Measurements from ENCODE around the gene GRHL1. TPM values are rescaled to one million over a fixed set of nuclear protein-coding genes. Genes with fewer than 3 reads are reported as not detected.

The GRHL1 gene
- total and polyA plus RNA-seq, 2 of the 8 experiments (the other 6 are each of a cell fraction or from before 2014, with no cell fraction given), result 1.3 to 3.6 TPM

DNA sequence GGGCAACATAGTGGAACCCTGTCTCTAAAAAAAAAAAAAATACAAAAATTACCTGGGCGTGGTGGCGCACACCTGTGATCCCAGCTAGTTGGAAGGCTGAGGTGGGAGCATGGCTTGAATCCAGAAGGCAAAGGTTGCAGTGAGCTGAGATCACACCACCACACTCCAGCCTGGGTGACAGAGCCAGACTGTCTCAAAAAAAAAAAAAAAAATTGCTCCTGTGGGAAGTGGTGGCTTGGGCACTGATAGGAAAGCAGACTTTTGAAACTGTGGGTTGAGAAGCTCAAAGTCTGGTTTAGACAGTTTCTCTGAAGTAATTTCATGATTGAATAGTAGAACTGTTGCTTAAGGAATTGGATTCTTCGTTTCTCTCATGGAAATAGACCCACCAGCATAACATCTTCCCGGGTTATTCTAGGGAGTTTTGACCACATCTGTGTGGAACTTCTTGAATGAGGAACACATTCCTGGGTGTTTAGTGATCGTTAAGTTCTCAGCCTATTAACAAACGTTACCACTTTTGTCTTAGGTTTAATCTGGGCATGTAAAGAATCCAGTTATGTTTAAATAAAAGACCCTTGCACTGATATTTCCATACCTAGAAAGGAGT is 33.5 kb downstream of the GRHL1 start:
- Histone ChIP-seq H3K14ac (ENCODE audit: insufficient read length) (no peak overlapping the region), H3K4me1 (replicated peaks in 1 of 4; ENCODE audit: control insufficient read depth in 3 of 4, insufficient read depth in 4 of 4, low read length in 3 of 4) (no peaks in the 10 kb centered on the region), H3K79me2 (ENCODE audit: control insufficient read depth in 1 of 2, insufficient read depth in 2 of 2, low read length in 2 of 2) (no peaks in the 10 kb centered on the region), H3K18ac (ENCODE audit: extremely low read depth, low read length) (no peak overlapping the region), H3K56ac (replicated peaks; ENCODE audit: insufficient read length, low read depth, low read length) (no peak overlapping the region), H3K27ac (ENCODE audit: low read depth, low read length) (no peak overlapping the region), H4K91ac (replicated peaks; ENCODE audit: insufficient read length, low read length) (no peak overlapping the region), H3K23ac (ENCODE audit: insufficient read length) (no peak overlapping the region), H4K5ac (ENCODE audit: insufficient read length, low read depth, low read length) (no peak overlapping the region), H3K79me1 (ENCODE audit: low read depth, low read length) (no peaks in the 10 kb centered on the region), H3K4ac (replicated peaks; ENCODE audit: insufficient read length, low read depth, low read length) (no peak overlapping the region), H2BK20ac (ENCODE audit: low read length) (no peak overlapping the region), H3K4me2 (ENCODE audit: insufficient read depth in 1 of 2, low read depth in 2 of 2, low read length in 2 of 2) (no peak overlapping the region), H2BK15ac (ENCODE audit: low read length) (no peak overlapping the region), H2AK5ac (ENCODE audit: low read depth, low read length) (no peak overlapping the region), H3K9me3 (ENCODE audit: insufficient read depth in 2 of 2, low read depth in 1 of 2, low read length in 1 of 2) (no peaks in the 10 kb centered on the region), H3K4me3 (ENCODE audit: extremely low read depth in 1 of 4, insufficient read depth in 2 of 4, low read depth in 3 of 4, low read length in 4 of 4) (no peak overlapping the region), H4K20me1 (replicated peaks in 1 of 2; ENCODE audit: control insufficient read depth in 1 of 2, insufficient read depth in 2 of 2, low read length in 2 of 2) (no peaks in the 10 kb centered on the region), H3K27me3 (replicated peaks in 1 of 4; ENCODE audit: control insufficient read depth in 3 of 4, extremely low read depth in 1 of 4, insufficient read depth in 3 of 4, low read length in 3 of 4) (no peaks in the 10 kb centered on the region; a peak in 1 of 7 replicates), H4K8ac (ENCODE audit: extremely low read depth, insufficient read depth, low read length) (no peak overlapping the region), H3K36me3 (ENCODE audit: control insufficient read depth in 2 of 4, insufficient read depth in 4 of 4, low read length in 3 of 4) (no peaks in the 10 kb centered on the region), H2BK12ac (ENCODE audit: low read depth, low read length) (no peak overlapping the region), H2AFZ (ENCODE audit: low read length) (no peak overlapping the region), H3K9ac (replicated peaks in 1 of 4; ENCODE audit: extremely low read depth in 1 of 4, low read depth in 3 of 4, low read length in 3 of 4) (no peak overlapping the region), H3K23me2 (ENCODE audit: low read depth, low read length) (no peaks in the 10 kb centered on the region), H2BK120ac (replicated peaks; ENCODE audit: low read depth, low read length) (no peak overlapping the region), H2BK5ac (ENCODE audit: low read depth, low read length) (no peak overlapping the region)
- TF ChIP-seq CHD2 (IDR thresholded peaks at IDR 0.05; ENCODE audit: low read length) (no peak), CBX8 (IDR thresholded peaks at IDR 0.05; ENCODE audit: borderline replicate concordance, low read depth, low read length) (no peak), HDAC6 (IDR thresholded peaks at IDR 0.05; ENCODE audit: low read depth, low read length) (no peak), RNF2 (IDR thresholded peaks at IDR 0.05; ENCODE audit: borderline replicate concordance, low read depth, low read length, missing control alignments, poor library complexity, severe bottlenecking) (no peak), RFX5 (IDR thresholded peaks at IDR 0.05; ENCODE audit: borderline replicate concordance, low read depth, low read length) (no peak), CBX5 (IDR thresholded peaks at IDR 0.05; ENCODE audit: low read depth, low read length) (no peak), KDM1A (IDR thresholded peaks at IDR 0.05; ENCODE audit: borderline replicate concordance, low read length) (no peak), BCL11A (IDR thresholded peaks at IDR 0.05; ENCODE audit: low read depth in 2 of 2, low read length in 2 of 2) (no peak)
- TF ChIP-seq, protein P1, sequence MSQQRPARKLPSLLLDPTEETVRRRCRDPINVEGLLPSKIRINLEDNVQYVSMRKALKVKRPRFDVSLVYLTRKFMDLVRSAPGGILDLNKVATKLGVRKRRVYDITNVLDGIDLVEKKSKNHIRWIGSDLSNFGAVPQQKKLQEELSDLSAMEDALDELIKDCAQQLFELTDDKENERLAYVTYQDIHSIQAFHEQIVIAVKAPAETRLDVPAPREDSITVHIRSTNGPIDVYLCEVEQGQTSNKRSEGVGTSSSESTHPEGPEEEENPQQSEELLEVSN (IDR thresholded peaks at IDR 0.05), result no peak
- CTCF ChIA-PET (ENCODE audit: partially characterized antibody), result interaction anchor here (0.6 to 6.7 kb wide), 72 partner anchors 7 to 1061 kb away, joined by 3 to 61 read pairs (median 5); no protein-coding TSS in a partner anchor
- 87% methylated on average over 6 of the region's 6 CpGs; no CpG with 5 or more reads in 1 of the 2 experiments for WGBS, 2 experiments (ENCODE audit: extremely low coverage in 1 of 2, insufficient coverage in 1 of 2, insufficient read length in 1 of 2, insufficient replicate concordance in 2 of 2, low coverage in 1 of 2, low lambda C conversion rate in 2 of 2, missing lambda C conversion rate in 1 of 2)
- POLR2A ChIA-PET (ENCODE audit: partially characterized antibody), result interaction anchor here (0.6 kb wide), 1 partner anchor 349 kb away, joined by 3 read pairs; no protein-coding TSS in a partner anchor
- FAIRE-seq (no peak), DNase-seq (ENCODE audit: low read depth in 1 of 2, low spot score in 2 of 2) (no peak)

Measured in H1 (cell line).